DMS53 (cell line): Measurements from ENCODE around the gene ADGRV1.
"Not testable (repeated sequence)": the region's sequence is repeated elsewhere in the genome, so short reads cannot be mapped to it uniquely, and the experiment has no call there.

Experiments used
- DNase-seq: peaks from one replicate; lab custom pipeline; 2025; lab: John Stamatoyannopoulos, UW

Gene ADGRV1

DNA sequence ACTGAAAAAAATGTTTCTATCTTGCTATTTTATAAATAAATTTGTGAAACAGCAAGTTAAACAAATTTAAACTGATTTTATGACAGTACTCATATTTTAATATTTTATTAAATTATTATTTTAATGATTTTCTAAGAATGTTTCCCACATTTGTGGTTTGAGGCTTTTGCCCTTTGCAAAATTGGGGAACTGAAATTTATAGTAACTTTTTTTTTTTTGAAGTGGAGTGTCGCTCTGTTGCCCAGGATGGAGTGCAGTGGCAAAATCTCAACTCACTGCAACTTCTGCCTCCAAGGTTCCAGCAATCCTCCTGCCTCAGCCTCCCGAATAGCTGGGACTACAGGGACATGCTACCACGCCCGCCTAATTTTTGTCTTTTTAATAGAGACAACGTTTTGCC is 7.2 kb upstream of the ADGRV1 start:
- no peak for DNase-seq

DNA sequence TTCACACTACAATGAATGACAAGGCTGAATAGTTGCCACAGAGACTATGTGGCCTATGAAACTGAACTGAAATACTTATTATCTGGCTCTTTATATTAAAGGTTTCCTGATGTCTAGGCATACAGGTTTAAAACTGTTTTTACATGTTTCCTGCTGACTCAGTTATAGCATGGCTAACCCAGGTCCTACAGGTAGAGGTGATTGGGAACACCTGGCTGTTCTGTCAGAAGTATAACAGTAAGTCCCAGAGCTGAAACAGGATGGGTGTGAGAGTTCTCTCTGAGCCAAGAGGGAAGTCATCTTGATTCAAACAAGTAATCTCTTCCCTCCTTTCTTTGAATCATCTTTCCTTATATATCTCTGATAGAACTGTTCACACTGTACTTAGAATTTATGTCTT is 4.9 kb upstream of the ADGRV1 start:
- no peak for DNase-seq

DNA sequence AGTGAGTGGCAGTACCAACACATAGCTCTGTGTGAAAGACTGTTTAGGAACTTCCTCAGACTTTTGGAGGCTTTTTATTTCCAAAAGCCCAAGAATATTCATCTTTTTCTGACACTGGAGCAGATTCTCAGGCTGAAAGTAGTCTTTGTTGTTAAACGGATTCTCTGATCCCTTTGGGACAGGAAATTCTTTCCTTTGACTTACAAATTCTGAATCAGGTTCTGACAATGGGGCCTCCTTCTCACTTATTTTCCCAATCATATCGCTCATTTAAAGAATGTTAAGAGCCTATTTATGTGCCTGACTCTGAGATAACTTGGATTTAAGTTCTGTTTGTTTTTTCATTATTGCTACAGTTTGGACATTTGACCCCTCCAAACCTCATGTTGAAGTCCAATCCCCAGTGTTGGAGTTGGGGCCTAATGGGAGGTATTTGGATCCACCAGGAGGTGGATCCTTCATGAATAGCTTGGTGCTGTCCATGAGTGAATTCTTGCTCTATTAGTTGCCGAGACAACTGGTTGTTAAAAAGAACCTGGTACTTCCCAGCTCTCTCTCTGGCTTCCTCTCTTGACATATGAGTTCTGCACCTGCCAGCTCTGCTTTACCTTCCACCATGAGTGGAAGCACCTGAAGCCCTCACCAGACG is 4.1 kb upstream of the ADGRV1 start:
- DNase-seq, result no peak

DNA sequence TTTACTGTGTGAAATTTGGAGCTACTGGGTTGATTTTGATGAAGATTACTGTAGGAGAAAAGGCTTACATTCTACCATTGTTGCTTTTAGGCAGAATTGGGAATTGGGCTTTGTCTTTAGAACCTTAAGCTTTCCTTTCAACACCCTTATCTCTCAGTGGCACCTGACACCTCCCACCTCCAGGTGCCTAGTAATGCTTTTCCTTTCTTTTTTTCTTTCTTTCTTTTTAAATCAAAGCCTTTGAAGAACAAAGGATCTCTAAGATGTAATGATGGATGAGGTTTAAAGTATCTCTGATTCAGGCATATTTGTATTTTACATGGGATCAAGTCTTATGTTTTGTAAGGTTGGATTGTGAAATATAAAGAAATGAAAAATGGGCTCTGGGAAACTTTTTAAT is 2.9 kb upstream of the ADGRV1 start:
- DNase-seq, result no peak

DNA sequence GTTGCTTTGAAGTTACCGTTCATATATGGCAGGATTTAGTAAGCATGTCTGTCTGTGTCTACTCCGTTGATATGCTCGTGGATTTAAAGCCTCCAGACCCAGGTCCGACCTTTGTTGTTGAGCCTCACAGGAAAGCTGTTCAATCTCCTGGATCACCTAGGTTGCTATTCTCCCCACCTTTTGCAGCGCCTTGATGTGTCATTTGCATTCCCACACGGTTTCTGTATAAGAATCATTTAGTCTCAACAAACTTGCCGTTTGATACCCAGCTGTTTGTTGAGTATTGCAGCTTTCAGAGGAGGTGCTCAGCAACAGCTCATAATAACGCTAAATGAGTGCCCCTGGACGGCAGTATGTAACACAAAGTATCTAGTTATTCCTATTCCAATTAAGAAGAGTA is 1.2 kb upstream of the ADGRV1 start:
- DNase-seq, result peak; percentile 48

DNA sequence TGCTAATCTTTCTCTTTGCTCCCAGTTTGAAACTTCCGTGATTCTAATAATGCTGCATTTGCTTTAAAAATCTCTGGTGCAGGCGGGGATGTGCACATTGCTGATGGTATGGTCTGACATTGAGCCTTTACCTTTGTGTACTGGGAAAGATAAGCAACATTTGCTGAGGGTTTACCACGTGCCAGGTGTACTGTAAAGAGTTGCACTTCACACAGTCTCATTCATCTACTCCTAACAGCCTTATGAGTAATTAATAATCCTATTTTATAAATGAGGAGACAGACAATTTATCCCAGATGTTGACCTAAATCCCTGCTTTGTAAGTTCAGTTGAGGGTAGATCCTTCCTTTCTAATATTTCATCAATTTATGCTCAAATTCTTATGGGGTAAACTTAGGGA is 726 bp upstream of the ADGRV1 start:
- DNase-seq, result peak; percentile 60

DNA sequence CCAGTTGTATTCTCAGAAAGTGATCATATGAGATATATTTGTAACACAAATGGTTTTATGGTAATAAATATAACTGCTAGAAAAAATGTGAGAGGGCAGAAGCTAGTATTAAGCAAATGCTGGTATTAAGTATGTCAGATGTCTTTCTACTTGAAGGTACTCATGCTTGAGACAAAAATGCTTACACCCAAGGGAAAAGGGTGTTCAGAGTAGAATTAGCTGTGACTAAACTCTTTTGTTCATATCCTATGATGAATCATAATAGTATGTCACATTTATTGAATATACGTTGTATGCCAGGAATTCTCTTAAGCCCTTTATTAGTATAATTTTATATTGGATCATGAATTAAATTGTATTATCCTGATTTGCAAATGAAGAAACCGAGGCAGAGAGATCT is 2.2 kb downstream of the ADGRV1 start:
- DNase-seq, result peak; percentile 7

DNA sequence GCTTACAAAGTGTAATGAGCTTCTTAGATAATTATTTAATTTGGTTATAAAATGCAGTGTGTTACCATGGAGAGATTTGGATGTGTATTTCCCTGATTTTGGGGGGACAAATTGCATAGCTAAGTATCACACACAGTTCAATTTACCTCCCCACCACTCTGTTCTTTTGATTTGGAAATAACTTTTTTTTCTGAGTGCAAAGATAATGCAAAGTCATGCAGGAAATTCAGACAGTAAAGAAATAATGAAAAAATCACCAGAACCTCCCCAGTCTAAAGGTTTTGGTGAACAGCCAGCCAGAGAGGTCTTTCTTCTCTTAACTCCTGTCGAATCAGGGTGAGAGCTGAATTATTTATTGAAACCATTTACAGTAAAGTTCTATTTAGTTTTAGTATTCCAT is 3.2 kb downstream of the ADGRV1 start:
- no peak for DNase-seq

DNA sequence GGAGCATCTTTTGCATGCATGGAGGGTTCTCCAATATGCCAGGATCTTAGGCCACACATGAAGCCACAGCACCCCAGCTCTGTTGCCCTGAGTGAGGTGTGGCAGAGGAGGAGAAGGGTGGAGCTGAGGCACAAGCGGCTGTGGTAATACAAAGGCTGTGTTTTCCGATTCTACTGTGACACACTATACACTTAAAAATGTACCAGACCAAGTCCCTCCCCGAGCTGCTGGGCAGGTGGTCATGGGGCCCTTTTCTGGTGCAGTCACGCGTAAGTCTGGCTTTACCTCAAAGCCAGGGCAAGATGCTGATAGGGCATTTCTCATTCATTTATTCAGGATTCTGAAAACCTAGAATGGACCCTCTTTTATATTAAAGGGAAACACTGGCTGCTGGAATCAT is 3.7 kb downstream of the ADGRV1 start:
- peak; percentile 26 for DNase-seq

DNA sequence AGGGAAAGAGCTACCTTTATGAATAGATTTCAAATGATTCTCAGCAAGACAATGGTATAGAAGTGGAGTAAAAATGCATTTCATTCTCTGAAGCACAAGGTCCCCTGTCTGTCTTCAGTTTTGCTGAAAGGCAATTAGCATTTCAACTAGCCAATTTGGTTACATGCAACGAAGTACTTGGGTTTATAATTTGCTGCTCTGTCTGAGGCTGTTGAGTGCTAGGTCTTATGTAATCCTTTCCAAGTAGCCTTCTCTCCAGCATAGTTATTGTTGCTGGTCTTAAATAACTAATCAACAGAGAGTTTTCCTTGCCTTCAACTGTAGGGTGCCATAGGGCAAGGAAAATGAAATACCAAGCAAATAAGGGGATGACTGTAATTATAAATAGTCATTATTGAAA is 4.5 kb downstream of the ADGRV1 start:
- no peak for DNase-seq

DNA sequence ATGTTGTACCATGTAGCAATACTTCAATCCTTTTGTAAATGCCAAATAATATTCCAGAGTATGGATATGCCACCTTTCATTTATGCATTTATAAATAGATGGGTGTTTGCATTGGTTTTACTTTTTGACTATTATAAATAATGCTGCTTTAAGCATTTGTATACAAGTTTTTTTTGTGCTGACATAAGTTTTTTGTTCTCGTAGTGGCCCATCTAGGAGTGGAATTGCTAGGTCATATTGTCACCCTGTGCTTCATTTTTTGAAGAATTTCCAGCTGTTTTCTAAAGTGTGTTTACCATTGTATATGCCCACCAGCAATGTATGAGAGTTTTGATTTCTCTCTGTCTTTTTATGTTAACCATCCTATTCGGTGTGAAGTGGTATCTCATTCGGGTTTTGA is 6.9 kb downstream of the ADGRV1 start:
- DNase-seq, result no peak

DNA sequence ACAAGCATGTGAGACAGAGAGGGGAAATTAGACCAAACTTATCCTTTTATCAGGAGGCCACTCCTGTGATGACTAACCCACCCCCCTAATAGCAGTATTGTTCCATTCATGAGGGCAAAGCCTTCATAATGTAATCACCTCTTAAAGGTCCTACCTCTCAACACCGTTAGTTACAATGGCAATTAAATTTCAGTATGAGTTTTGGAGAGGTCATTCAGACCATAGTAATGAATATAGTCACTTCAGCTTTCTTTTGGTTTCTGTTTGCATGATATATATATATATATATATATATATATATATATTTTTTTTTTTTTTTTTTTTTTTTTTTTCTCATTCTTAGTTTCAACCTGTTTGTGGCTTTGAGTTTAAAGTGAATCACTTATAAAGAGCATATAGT is 10.5 kb downstream of the ADGRV1 start:
- DNase-seq, result no peak

DNA sequence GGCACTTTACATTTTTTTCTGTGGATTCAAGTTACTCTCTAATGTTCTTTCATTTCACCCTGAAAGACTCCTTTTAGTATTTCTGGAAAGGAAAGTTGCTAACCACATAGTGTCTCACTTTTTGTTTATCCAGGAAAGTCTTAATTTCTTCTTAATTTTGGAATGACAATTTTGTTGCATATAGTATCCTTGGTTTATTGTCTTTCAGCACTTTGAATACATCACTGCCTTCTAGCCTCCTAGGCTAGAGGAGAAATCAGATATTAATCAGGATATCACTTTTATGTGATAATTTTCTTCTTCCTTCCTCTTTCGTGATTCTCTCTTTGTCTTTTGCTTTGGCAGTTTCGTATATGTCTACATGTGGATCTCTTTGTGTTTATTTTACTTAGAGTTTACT is 11.4 kb downstream of the ADGRV1 start:
- DNase-seq, result no peak

DNA sequence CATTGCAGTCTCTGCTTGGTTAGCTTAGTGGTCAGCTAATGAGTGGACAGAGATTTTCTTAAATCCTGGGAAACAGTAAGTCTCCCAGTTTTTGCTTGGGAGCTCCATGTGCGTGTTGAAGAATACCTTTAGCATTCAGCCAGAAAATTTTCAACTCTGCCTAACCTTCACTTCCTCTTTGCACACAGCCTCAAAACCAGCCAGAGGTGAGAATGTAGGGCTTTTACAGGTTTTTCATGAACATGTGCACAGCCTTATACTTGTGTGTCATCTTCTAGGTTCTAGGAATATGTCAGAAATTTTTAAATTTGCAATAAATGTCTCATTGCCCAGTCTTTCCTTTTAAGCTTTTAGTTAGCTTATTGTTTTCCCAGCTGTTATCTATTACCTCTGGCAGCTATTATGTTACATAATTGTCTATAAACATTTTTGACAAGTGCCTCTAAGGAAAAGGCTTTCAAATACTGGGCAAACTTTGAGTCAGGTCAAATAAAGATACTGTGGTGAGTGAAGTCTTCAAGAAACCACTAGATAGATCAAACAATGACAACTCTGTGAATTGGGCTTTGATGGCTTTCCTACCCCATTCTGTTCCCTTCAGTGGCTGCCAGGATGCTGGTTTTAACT is 12.7 kb downstream of the ADGRV1 start:
- peak; percentile 42 for DNase-seq

DNA sequence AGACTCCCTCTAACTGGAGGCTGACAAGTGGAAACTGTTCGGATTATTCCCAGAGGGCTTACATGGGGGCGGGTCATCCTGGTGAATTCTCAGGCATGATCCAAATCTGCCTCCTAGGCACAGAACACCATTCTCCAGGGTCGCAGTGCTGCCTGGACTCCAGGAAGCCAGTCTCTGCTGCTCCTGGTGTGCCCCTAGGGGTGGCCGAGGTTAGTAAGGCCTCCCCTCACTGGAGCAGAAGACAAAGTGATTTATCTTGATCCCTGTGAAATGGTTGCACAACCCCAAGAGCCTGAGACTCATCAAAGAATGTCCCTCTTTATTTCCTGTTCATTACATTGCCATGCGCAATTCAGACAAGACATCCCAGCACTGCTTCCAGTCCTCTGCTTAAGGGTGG is 17.1 kb downstream of the ADGRV1 start:
- DNase-seq, result no peak

DNA sequence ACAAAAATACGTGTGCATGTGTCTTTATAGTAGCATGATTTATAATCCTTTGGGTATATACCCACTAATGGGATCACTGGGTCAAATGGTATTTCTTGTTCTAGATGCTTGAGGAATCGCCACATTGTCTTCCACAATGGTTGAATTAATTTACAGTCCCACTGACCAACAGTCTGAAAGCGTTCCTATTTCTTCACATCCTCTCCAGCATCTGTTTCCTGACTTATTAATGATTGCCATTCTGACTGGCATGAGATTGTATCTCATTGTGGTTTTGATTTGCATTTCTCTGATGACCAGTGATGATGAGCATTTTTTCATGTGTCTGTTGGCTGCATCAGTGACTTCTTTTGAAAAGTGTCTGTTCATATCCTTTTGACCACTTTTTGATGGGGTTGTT is 18.0 kb downstream of the ADGRV1 start:
- not testable (repeated sequence) for DNase-seq

DNA sequence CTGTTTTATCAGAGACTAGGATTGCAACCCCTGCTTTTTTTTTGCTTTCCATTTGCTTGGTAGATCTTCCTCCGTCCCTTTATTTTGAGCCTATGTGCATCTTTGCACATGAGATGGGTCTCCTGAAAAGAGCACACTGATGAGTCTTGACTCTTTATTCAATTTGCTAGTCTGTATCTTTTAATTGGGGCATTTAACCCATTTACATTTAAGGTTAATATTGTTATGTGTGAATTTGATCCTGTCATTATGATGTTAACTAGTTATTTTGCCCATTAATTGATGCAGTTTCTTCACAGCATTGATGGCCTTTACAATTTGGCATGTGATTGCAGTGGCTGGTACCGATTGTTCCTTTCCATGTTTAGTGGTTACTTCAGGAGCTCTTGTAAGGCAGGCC is 21.3 kb downstream of the ADGRV1 start:
- DNase-seq, result not testable (repeated sequence)

DNA sequence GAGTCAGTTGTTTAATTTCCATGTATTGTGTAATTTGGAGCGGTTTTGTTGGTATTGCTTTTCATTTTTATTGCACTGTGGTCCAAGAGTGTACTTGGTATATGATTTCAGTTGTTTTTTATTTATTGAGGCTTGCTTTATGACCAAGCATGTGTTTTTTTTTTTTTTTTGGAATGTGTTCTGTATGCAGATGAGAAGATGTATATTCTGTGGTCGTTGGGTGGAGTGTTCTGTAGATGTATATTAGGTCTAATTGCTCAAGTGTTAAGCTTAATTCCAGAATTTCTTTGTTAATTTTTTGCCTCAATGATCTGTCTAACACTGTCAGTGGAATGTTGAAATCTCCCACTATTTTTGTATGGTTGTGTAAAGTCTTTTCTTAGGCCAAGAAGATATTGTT is 23.4 kb downstream of the ADGRV1 start:
- DNase-seq, result no peak

DNA sequence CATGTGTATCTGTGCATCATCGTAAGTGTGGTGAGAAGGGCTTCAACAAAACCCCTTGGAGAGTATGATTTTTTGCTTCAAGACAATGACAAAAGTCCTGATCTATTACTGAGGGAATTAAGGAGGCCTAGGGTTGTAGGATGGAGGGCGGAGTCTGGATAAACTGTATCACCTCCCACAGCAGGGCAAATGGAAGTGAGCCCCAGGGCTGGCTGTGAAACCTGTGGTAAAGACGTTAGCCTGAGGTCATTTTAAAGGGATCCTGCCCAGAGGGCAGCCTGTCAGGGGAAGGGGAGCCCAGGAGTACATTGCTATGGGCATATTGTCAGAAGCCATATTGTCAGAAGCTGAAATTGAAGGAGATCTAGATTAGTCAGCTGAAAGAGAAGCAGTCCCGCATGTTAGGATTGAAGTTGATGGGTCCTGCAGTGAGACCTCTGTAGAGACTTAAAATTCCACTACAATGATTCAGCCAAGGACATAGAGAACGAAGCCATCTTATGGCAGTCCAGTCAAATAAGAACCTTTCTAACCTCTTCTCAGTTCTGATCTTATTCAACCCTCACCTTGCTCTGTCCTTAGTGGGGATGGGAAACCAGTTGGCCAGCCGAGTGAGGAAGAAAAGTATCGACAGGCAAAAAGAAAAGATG is 26.9 kb downstream of the ADGRV1 start:
- no peak for DNase-seq

DNA sequence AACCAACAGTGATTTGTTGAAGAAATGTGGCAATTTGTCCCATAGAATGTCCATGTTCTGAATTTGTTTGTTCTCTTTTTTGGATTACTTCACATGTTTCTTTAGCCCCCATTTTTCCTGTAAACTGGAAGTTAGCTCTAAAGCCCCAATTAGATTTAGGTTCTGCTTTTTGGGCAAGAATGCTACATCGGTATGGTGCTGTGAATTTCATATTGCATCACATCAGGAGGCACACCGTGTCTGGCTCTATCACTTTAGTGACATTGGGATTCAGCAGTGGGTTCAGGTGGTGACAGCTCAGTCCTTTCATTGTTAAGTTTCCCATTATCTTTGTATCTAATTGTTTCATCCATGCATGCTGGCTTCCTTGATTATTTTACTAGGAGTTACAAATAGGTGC is 27.9 kb downstream of the ADGRV1 start:
- DNase-seq, result no peak

DNA sequence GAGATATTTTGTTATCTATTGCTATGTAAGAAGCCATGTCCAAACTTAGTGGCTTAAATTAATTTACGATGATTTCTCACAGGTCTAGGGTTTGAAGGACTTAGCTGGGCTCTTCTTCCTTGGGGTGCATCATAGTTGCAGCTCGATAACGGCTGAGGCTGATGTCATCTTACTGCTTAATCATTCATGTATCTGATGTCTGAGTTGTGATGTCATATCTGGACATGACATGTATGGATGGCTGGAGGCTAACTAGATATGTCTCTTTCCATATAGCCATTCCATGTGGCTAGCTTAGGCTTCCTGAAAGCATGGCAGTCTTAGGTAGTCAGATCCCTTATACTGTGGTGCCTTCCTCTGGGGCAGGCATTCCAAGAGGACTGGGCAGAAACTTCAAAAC is 31.6 kb downstream of the ADGRV1 start:
- no peak for DNase-seq

DNA sequence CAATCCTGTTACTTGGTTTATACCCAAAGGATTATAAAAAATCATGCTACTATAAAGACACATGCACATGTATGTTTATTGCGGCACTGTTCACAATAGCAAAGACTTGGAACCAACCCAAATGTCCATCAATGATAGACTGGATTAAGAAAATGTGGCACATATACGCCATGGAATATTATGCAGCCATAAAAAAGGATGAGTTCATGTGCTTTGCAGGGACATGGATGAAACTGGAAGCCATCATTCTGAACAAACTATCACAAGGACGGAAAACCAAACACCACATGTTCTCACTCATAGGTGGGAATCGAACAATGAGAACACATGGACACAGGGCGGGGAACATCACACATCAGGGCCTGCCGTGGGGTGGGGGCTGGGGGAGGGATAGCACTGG is 34.5 kb downstream of the ADGRV1 start:
- not testable (repeated sequence) for DNase-seq

DNA sequence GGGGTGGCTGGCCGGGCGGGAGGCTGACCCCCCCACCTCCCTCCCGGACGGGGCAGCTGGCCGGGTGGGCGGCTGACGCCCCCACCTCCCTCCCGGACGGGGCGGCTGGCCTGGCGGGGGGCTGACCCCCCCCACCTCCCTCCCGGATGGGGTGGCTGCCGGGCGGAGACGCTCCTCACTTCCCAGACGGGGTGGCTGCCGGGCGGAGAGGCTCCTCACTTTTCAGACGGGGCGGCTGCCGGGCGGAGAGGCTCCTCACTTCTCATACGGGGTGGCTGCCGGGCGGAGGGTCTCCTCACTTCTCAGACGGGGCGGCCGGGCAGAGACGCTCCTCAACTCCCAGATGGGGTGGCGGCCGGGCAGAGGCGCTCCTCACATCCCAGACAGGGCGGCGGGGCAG is 37.2 kb downstream of the ADGRV1 start:
- not testable (repeated sequence) for DNase-seq

DNA sequence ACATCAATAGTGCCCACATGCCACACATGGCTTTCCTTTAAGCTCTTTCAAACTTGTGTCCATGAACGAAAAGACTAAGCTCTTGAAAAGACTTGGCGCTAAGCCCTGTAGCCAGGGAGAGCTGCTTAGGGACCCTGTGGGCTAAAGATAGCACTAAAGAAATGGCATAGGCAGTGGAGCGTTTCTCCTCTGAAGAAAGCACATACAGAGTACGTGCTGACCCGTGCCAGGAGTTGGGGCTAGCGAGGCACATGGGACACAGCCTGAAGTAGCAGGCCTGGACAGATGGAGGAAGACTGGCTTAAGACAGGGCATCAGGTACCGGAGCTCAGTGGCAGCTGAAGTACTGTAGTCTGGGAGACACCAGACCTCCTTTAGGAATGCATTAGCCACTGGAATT is 39.7 kb downstream of the ADGRV1 start:
- DNase-seq, result no peak
